HFF-Myc (cell line): Measurements from ENCODE around the gene CPSF7.
"Not testable (repeated sequence)": the region's sequence is repeated elsewhere in the genome, so short reads cannot be mapped to it uniquely, and the experiment has no call there.

Source experiments
- DNase-seq: peaks from one replicate; pipeline ENCODE4 v3.0.0-alpha.2; 2011; ENCODE audit warnings: low read depth; ENCODE audit errors: extremely low read depth
- H3K4me3 ChIP-seq: replicated peaks from 2 replicates; pipeline ENCODE4 v1.5.1; 2011; ENCODE audit warnings: low read depth, mild to moderate bottlenecking, control low read depth, low read length
- TF ChIP-seq, protein P1 (sequence below): IDR thresholded peaks from 2 replicates; pipeline ENCODE4 v1.5.1; 2012; ENCODE audit warnings: mild to moderate bottlenecking, low read depth, low read length, control low read depth; ENCODE audit errors: missing control alignments

CPSF7 gene

DNA sequence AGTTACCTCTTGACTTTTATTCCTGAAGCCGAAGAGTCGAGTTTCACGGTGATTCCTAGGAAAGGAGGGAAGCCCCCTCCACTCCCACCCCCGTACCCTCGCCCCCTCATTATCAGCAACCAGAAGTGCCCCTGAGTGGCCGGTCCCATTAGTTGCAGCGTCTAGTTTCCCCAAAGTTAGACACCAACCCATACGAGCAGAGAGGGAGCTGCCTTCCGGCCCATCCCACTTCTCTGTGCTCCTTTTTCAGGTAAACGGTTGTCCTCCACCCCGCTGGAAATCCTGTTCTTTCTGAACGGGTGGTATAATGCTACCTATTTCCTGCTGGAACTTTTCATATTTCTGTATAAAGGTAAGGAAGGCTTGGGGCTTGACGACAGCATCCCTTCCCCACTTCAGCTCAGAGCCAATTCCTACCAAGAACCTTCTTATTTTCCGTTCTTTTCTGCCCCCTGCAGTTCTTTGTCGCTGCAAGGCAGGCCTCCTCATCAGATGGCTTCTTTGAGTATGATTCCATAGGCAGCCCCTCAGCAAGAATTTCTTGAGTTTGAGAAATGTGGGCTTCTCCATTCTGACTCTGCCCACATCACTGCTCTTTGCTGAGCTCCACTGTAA is 36.7 kb downstream of the CPSF7 start:
- peak overlapping the region; percentile 65 for H3K4me3 ChIP-seq
- TF ChIP-seq, protein P1, sequence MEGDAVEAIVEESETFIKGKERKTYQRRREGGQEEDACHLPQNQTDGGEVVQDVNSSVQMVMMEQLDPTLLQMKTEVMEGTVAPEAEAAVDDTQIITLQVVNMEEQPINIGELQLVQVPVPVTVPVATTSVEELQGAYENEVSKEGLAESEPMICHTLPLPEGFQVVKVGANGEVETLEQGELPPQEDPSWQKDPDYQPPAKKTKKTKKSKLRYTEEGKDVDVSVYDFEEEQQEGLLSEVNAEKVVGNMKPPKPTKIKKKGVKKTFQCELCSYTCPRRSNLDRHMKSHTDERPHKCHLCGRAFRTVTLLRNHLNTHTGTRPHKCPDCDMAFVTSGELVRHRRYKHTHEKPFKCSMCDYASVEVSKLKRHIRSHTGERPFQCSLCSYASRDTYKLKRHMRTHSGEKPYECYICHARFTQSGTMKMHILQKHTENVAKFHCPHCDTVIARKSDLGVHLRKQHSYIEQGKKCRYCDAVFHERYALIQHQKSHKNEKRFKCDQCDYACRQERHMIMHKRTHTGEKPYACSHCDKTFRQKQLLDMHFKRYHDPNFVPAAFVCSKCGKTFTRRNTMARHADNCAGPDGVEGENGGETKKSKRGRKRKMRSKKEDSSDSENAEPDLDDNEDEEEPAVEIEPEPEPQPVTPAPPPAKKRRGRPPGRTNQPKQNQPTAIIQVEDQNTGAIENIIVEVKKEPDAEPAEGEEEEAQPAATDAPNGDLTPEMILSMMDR: peak; percentile 29
- DNase-seq: no peak

DNA sequence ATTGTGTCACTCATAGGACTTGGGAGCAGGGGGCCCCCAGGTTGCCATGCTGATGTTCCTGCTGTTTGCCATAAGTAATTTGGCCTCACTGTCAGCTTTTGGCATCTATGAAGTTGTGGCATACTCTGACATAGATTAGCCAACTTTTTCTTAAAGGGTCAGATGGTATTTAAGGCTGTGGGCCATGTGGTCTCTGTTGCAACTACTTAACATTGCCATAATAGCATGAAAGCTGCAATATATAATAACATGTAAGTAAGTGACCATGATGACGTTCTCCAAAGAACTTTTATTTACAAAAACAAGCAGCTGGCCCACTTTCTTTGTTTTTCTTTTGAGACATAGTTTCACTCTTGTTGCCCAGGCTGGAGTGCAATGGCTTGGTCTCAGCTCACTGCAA is 39.6 kb downstream of the CPSF7 start:
- no peak overlapping the region for H3K4me3 ChIP-seq
- TF ChIP-seq, protein P1: no peak
- DNase-seq: no peak

DNA sequence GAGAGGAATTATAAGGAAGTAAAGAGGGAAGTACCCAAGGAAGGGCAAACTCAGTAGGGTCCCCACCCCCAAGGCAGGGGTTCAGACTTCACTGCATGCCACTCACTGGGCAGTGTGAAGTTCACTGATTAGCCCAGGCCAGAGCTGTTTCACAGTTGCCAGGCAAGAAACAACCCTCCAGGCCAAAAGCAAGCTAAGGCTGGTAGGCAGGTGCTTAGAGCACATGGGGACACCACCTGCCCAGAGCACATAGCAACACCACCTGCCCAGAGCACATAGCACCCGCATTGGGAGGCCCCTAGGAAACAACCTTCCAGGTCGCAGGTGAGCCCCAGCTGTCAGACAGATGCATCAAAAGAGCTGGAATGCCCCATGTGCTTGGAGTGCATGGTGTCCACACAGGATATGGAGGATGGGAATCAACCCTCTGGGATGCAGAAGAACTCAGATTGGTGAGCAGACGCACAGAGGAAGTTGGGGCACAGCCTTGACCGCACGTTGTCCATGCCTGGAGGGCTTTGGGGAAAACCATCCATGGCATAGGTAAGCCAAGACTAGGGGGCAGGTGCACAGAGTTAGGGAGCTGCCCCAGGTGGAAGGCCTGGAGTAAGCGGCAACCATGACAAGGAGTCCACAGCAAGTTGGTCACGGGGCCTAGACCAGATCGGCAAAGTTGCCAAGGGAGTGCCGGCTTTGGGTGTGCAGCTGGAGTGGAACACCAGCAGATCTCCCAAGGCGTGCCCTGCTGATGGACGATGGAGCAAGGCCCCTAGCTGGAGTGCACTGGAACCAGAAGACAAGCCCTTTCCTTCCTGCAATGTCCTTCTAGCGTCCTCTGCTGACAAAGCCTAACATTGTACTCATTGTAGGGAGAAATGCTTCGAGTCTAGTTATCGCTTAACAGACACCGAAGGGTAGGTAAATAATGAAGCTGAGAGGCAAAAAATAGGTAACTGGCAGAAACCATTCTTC is 45.2 kb downstream of the CPSF7 start:
- DNase-seq: no peak
- no peak overlapping the region for H3K4me3 ChIP-seq
- TF ChIP-seq, protein P1: peak; percentile 30

DNA sequence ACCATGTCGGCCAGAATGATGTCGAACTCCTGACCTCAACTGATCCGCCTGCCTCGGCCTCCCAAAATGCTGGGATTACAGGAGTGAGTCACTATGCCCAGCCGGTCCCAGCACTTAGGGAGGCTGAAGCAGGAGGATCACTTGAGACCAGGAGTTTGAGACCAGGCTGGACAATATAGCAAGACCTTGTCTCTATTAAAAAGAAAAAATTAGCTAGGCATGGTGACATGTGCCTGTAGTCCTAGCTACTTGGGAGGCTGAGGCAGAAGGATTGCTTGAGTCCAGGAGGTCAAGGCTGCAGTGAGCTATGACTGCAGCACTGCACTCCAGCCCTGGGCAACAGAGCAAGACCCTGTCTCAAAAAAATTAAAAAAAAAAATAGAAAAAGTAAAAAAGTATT is 45.9 kb downstream of the CPSF7 start:
- H3K4me3 ChIP-seq: not testable (repeated sequence)

DNA sequence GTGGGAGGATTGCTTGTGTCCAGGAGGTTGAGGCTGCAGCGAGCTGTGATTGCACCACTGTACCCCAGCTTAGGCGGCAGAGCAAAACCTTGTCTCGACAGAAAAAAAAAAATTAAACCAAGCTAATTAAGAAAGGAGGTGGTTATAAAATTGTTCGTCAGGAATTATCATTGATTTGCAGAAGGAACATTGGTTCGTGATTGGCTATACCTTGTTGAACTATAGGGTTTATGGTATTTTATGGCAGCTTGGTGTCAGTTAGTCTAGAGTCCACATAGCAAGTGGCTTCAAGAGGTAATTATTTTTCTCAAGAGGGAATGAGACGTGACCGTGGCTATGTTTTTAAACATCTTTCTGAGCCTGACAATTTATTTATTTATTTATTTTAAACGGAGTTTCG is 48.9 kb downstream of the CPSF7 start:
- TF ChIP-seq, protein P1: no peak
- H3K4me3 ChIP-seq: no peak overlapping the region
- no peak for DNase-seq

More for the DNA sequence above, 45.9 kb downstream of the CPSF7 start:
- DNase-seq: not testable (repeated sequence)

DNA sequence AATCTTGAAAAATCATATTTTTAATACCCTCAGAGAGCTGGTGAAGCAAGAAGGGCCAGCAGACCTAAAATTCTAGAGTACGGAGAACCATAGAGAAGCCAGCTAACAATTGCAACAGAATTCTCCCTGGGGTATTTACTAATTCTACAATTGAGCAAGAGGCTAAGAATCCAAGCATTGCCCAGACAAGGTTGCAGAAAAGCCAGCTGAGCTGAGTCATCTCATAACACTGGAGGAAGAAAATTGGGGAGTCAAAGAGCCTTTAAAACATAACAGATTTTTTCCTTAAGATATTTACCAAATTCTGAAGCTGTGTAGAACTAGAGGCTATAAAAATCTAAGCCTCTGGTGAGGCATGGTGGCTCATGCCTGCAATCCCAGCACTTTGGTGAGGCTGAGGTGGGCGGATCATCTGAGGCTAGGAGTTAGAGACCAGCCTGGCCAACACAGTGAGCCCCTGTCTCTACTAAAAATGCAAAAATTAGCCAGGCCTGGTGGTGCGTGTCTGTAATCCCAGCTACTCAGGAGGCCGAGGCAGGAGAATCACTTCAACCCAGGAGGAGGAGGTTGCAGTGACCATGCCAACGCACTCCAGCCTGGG is 51.0 kb downstream of the CPSF7 start:
- DNase-seq: peak; percentile 59
- TF ChIP-seq, protein P1: no peak
- no peak overlapping the region for H3K4me3 ChIP-seq
